Measurements from ENCODE around the gene ATIC. TPM values are rescaled to one million over a fixed set of nuclear protein-coding genes. Genes with fewer than 3 reads are reported as not detected.

ATIC gene
- total and polyA plus RNA-seq, 12 donors, result 33.7 to 164 (median 83.3) TPM

- intact Hi-C loops (cut with DNase I), result no loop called here
- Histone ChIP-seq H3K9me3 (replicated peaks in 1 of 3) (no peaks in the 10 kb centered on the region), H3K27me3 (no peaks in the 10 kb centered on the region), H3K4me3 (no peak overlapping the region), H3K27ac (no peak overlapping the region), H3K36me3 (replicated peaks in 1 of 2) (peaks cover 0 to 4% of the 10 kb centered on the region in 2 donors), H3K4me1 (replicated peaks in 1 of 2) (no peaks in the 10 kb centered on the region)
- TF ChIP-seq CTCF (IDR thresholded peaks at IDR 0.05), result no peak
- no peak for TF ChIP-seq POLR2A (IDR thresholded peaks at IDR 0.05)
- no peak for DNase-seq
- WGBS, 4 donors, result 89 to 98% (median 93%) methylated on average over 2 of the region's 2 CpGs
Measured at GRCh38 chr2:215377283-215377682, 65.4 kb downstream of the ATIC start.

DNA sequence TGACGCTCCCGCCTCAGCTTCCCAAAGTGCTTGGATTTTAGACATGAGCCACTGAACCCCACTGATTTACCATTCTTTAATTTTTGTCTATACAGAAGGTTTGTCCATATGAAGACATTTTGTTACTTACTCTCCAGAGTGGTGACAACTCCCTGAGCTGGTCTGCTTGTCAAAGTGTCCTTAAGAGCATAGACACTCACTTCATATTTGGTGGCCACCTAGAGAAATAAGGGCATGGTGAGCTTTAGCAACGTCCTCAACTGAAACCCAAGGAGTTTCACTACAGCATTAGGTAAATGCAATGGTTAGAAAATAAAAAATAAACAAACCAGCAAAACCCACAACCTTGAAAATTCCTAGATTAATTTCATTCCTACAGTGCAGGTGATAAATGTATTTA, 66.2 kb downstream of the ATIC start:
- Histone ChIP-seq H3K9me3 (replicated peaks in 1 of 3) (no peaks in the 10 kb centered on the region), H3K4me3 (no peak overlapping the region), H3K27ac (no peak overlapping the region), H3K36me3 (replicated peaks in 1 of 2) (peaks cover 0 to 4% of the 10 kb centered on the region in 2 donors), H3K27me3 (no peaks in the 10 kb centered on the region), H3K4me1 (replicated peaks in 1 of 2) (no peaks in the 10 kb centered on the region)
- TF ChIP-seq CTCF (IDR thresholded peaks at IDR 0.05) (no peak), POLR2A (IDR thresholded peaks at IDR 0.05) (no peak)
- 92 to 100% (median 96%) methylated on average over 3 of the region's 3 CpGs for WGBS, 4 donors
- intact Hi-C loops (cut with DNase I), result no loop called here
- no peak for DNase-seq

DNA sequence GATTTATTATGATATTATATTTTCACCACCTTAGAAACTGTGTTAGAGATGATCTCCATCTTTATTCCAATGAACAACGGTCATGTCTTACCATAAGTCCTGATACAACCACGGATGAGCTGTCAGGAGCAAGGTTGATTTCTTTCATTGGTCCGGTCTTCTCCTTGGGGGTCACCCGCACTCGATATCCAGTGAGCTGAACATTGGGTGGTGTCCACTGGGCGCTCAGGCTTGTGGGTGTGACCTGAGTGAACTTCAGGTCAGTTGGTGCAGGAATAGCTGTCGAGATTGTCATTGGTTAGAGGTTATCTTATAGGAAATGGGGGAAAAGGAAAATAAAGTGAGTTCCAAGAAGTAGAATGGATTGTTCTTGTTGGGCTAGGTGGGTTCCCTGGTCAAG, 67.2 kb downstream of the ATIC start:
- Histone ChIP-seq H3K9me3 (replicated peaks in 1 of 3) (no peaks in the 10 kb centered on the region), H3K4me1 (replicated peaks in 1 of 2) (no peaks in the 10 kb centered on the region), H3K27ac (no peak overlapping the region), H3K4me3 (no peak overlapping the region), H3K36me3 (replicated peaks in 1 of 2) (peaks cover 0 to 4% of the 10 kb centered on the region in 2 donors), H3K27me3 (no peaks in the 10 kb centered on the region)
- 87 to 93% (median 92%) methylated on average over 7 of the region's 7 CpGs for WGBS, 4 donors
- intact Hi-C loops (cut with DNase I), result no loop called here
- TF ChIP-seq CTCF (IDR thresholded peaks at IDR 0.05) (no peak), POLR2A (IDR thresholded peaks at IDR 0.05) (no peak)
- no peak for DNase-seq

GRCh38 chr2:215379948-215380347, 68.1 kb downstream of the ATIC start:
- H3K4me3 ChIP-seq, result no peak overlapping the region

More at GRCh38 chr2:215379948-215380347, 68.1 kb downstream of the ATIC start:
- DNase-seq, result no peak
- 94 to 97% (median 95%) methylated on average over 6 of the region's 6 CpGs for WGBS, 4 donors
- H3K9me3 ChIP-seq (replicated peaks in 1 of 3), result no peaks in the 10 kb centered on the region
- H3K27me3 ChIP-seq, result no peaks in the 10 kb centered on the region
- H3K27ac ChIP-seq, result no peak overlapping the region
- peaks cover 0 to 4% of the 10 kb centered on the region in 2 donors for H3K36me3 ChIP-seq (replicated peaks in 1 of 2)
- intact Hi-C loops (cut with DNase I), result no loop called here
- no peaks in the 10 kb centered on the region for H3K4me1 ChIP-seq (replicated peaks in 1 of 2)
- TF ChIP-seq POLR2A (IDR thresholded peaks at IDR 0.05) (no peak), CTCF (IDR thresholded peaks at IDR 0.05) (no peak)

Data from adrenal gland (tissue), 12 donors.